ENCODE data around the gene ANKRD22.
"Not testable (repeated sequence)": the region's sequence is repeated elsewhere in the genome, so short reads cannot be mapped to it uniquely, and the experiment has no call there.

The ANKRD22 gene

DNA sequence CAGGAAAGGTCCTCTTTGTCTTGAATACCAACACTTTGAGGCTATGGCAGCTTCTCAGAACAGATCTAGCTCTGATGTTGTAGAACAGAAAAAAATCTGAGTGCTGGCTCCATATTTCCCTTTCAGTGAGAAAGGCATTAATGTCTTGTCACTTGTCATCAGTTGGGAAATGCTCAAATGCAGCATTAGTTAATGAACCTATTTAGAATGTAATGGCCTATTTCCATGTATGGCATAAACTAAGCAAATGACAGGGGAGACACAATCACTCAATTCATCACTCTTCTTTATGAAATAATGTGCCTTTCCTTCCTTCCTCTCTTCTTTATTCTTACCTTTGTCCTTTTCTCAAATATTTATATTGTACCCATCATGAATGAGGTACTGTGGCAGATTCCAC is 23.4 kb upstream of the ANKRD22 start:
- no peak for DNase-seq

DNA sequence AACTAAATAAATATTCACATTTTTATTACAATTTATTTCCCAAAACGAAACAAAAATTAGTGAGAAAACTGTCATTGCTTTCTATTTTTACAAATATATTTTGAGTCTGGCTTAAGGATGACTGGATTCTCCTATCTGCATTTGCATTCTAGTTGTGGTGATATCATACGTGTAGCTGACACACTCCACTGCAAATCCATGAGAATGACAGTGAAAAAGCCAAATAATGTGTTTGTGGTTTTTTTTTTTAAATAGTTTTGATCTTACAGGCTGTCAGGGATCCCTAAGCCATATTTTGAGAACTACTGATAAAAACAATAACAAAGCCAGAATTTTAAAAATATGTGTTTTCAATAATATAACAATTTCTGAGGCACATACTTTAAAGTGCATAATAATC is 22.6 kb upstream of the ANKRD22 start:
- DNase-seq: no peak

- DNase-seq: no peak
Observed at GRCh38 chr10:88873757-88874156, 22.1 kb upstream of the ANKRD22 start.

GRCh38 chr10:88870089-88870488 is 18.4 kb upstream of the ANKRD22 start:
- no peak for DNase-seq

- no peak for DNase-seq
Observed at GRCh38 chr10:88866454-88866853, 14.8 kb upstream of the ANKRD22 start.

DNA sequence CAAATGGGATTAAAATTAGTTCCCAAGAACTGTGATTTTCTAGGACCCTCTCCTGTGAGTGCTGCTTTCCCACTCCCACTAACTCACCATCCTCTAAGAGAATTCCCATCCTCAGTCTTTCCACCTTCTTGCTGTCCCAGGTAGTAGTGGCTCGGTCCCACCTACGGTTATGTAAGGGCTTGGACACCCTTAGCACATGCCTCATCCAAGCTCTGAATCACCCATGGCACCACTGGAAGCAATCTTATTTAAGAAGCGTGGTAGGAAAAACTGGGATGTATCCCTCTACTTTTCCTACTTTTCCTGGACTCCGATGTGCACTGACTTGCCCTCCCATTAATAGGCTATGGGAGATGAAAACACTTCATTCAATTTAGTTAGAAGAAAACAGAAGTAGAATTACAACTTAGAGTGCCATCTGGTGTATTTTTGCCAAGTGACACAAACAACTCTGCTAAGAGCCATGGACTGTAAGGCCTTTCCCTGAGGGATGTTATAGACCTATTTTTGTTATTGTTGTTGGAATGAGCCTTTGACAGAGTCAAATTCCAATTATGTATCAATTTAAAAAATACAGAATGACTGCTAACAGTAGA is 13.7 kb upstream of the ANKRD22 start:
- DNase-seq: no peak

- no peak for DNase-seq
Observed at GRCh38 chr10:88861036-88861435, 9.4 kb upstream of the ANKRD22 start.

GRCh38 chr10:88858491-88858890 is 6.8 kb upstream of the ANKRD22 start:
- no peak for DNase-seq

GRCh38 chr10:88857831-88858230 is 6.2 kb upstream of the ANKRD22 start:
- no peak for DNase-seq

GRCh38 chr10:88854684-88855083 is 3.0 kb upstream of the ANKRD22 start:
- DNase-seq: no peak

DNA sequence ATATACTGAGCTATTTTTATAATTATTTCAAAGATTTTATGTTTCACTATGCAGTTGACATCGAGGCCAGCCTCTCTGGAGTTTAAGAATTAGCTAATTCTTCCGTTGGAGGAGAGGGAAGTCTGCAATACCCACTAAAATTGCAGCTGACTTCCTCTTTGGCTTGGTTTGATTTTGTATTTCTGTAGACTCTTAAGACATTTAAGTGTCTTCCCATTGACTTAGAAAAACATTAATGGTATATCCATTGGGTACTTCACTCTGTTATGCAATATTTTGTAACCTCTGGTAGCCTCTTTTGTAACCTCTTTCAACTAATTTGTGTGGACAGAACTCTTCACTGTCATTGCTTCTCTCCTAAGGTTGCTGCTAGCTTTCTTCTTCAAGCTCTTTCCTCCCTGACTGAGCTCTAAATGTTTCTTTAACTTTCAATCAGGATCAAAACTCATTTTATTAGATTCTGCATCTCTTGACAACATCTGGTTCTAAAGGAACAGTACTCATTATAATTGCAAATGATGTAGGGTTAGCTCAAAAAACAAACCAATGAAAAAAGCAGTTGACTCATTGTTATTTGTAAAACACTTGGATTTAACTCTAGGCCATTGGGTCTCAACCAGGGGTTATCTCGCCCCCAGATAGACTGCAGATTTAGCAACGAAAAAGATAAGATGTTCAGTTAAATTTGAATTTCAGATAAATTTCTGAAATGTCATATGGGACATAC is 1.7 kb upstream of the ANKRD22 start:
- no peak for DNase-seq

DNA sequence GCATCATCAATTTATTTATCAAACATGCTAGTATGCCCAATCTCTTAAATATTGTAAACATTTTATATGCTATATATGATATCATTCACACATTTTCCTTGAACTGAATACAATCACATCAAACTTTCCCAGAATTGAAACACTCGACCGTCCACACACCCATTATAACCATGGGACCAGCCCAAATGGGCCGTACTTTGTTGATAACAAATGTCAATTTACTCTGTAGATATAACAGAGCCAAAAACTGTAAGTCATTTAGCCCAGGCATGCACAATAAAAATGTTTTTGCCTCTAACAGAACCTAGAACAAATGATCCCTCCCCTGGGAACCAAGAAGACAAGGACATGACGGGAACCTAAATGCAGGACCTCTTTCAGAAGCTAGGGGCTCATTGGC is 683 bp upstream of the ANKRD22 start:
- no peak for DNase-seq

- DNase-seq: no peak
Observed at GRCh38 chr10:88850712-88851111, 932 bp downstream of the ANKRD22 start.

DNA sequence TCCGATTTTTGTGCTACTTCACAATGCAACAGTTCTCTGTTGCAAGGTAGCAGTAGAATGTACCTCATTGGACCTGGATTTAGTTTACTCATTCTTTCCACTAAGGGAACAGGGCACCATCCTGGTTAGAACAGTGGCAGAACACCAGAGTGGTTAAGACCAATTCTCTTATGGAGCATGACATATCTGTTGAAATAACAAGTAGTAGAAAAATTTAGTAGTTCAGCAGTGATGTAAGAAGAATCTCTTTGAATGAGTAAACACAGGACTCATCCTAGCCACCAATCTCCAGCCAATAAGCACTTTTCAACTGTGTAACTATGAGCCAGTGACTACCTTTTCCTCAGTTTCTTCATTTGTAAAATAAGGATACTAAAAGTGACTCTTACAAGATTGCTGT is 2.4 kb downstream of the ANKRD22 start:
- no peak for DNase-seq

DNA sequence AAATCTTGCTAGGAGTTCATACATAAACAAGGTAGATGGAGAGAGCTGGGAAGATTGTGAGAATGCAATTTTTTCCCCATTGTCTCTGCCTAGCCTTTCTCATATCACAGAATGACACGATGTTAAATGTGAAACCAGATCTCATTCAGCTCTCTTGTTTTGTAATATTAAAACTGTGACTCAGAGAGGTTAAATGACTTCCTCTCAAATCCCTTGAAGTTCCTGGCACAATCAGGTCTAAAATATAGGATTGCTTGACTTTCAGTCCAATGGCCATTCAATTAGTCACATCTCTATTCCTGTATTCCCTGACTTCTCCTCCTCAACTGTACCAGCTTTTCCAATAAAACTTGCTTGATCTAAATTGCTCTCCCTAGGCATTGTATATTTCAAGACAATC is 3.1 kb downstream of the ANKRD22 start:
- no peak for DNase-seq

DNA sequence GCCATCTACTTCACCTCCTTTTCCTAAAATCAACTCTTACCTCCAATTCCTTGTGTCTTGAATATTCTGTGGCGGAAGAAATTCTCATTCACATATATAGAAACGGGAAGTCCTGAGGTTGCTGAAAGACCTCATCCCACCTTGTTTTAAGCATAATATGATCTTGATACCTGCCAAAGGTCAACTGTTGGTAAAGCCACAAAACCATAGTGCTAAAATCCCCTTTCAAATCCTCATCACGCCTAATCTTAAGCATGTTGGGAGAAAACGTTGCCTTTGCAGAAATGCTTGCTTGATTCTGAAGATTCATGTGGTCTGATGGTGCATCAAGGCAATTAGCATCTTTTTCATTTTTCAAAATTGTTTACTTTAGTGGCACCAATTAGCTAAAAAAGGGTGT is 8.5 kb downstream of the ANKRD22 start:
- no peak for DNase-seq

DNA sequence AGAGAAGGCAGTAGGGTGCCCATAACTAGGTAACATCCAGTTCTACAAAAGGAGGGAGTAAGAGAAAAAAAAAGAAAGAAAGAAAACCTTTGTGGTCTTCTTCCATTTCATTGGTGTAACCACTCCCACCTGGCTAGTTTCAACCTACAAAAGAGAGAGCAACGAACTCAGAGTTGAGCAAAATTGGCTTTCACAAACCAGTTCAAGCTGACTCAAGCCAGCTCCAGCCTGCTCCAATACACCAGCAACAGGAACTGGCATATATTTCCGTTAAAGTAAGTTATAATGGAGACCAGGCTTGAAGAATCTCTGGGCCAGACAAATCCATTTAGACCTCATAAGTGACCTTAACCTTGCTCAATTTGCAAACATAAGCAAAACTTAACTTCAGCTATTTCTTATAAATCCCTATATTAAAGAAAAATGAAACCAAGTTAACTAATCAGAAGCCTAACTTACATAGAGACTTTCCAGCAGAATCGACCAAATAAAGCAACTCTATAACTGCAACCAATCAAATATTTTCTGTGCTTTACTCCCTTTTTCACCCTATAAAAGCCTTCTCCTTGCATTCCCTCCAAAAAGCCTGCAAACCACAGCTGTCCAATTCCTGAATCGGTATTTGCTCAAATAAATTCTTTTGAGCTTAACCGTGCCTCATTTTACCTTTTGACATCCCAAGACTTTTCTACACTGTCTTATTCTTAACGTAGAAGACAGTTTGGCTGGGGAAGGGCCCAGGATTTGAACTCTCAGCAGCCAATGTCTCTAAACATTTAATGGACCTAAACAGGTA is 10.1 kb downstream of the ANKRD22 start:
- no peak for DNase-seq

DNA sequence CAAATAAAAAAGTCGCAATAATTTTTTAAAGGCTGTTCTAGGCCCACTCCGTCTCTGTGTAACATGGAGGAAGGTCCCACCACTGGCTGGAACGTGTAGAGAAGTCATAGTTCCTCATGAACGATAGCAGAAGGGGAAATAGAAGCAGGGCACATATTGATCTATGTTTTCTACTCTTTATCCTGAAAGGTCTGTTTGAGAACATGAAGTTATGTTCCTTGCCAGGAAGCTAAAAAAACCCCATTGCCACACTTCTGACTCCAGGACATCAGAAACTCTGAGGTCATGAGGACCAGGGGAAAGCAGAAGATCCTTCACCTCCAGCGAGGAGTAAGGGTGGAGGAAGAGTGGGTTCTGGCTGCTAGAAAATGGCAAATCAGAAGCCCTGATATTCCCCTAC is 10.8 kb downstream of the ANKRD22 start:
- no peak for DNase-seq

- no peak for DNase-seq
Observed at GRCh38 chr10:88840104-88840503, 11.5 kb downstream of the ANKRD22 start.

- DNase-seq: no peak
Observed at GRCh38 chr10:88838766-88839350, 12.8 kb downstream of the ANKRD22 start.

DNA sequence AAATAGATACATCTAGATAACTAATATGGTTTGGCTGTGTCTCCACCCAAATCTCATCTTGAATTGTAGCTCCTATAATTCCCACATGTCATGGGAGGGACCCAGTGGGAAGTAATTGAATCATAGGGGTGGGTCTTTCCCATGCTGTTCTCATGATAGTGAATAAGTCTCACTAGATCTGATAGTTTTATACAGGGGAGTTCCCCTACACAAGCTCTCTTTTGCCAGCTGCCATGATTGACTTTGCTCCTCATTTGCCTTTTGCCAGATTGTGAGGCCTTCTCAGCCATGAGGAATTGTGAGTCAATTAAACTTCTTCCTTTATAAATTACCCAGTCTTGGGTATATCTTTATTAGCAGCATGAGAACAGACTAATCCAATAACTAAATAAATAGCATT is 14.0 kb downstream of the ANKRD22 start:
- DNase-seq: not testable (repeated sequence)

- DNase-seq: no peak
Observed at GRCh38 chr10:88835910-88836221, 15.8 kb downstream of the ANKRD22 start.

- DNase-seq: peak; percentile 83
Observed at GRCh38 chr10:88835096-88835909, 16.3 kb downstream of the ANKRD22 start.
